Cortex of kidney (tissue), 1 donor: ENCODE data around the gene MARCHF5.
"Not testable (repeated sequence)": the region's sequence is repeated elsewhere in the genome, so short reads cannot be mapped to it uniquely, and the experiment has no call there.

Experiments used
- DNase-seq: peaks from one replicate; lab custom pipeline; 2025; lab: John Stamatoyannopoulos, UW

The MARCHF5 gene

DNA sequence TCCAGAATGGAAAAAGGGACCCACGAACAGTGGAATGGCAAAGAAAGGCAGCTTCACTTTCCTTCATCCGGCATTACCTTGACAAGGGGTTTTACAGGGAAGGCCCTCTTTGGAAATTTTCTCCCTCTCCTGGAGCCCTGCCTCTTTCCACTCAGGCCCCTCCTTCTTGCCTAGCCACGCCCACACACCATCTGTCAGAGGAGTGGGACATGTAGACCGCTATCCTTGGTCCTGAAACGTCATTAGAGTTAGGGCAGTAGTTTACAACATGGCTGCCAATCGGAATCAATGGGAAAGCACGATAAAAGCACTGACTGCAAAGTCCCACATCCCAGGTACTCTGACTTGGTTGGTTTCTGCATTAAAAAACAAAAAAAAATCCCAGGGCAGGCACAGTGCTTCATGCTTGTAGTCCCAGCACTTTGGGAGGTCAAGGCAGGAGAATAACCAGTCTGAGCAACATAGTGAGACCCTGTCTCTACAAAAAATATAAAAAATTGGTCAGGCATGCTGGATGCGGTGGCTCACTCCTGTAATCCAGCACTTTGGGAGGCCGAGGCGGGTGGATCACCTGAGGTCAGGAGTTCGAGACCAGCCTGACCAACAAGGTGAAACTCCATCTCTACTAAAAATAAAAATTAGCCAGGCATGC is 96.4 kb downstream of the MARCHF5 start:
- DNase-seq, result no peak

DNA sequence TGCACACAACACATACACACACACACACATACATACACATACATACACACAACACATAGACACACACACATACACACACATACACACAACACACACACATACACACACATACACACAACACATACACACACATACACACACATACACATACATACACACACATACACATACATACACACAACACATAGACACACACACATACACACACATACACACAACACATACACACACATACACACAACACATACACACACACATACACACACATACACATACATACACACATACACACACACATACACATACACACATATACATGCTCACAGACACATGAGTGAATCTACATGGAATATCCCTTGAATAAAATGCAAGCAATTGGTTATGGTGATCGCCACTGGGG is 102.2 kb downstream of the MARCHF5 start:
- not testable (repeated sequence) for DNase-seq

DNA sequence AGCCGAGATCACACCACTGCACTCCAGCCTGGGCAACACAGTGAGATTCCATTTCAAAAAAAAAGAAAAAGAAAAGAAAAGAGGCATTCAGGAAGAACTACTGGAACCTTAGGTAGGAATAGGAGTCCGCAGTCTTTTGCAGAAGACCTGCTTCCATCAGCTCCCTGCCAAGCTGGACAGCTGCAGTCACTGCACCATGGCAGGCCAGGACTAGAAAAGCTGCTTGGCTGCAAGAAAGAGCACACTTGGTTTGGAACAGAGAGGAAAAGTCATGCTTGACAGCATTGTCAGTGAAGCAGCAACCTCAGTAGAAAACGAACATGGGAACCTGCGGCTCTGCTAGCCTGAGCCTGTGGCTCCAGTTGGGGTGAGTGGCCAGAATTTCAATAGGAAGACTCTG is 104.3 kb downstream of the MARCHF5 start:
- no peak for DNase-seq

DNA sequence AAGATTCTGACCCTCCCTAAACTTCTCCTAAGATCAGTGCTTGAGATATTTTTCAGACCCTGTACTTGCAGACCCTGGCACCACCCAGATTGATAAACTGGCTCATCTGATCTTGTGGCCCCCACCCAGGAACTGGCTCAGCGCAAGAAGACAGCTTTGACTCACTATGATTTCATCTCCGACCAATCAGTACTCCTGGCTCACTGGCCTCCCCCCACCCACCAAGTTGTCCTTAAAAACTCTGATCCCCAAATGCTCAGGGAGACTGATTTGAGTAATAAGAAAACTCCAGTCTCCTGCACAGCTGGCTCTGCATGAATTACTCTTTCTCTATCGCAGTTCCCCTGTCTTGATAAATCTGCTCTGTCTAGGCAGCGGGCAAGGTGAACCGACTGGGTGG is 111.3 kb downstream of the MARCHF5 start:
- not testable (repeated sequence) for DNase-seq
